ENCODE results near the gene P4HA2. TPM values are rescaled to one million over a fixed set of nuclear protein-coding genes. Genes with fewer than 3 reads are reported as not detected.

P4HA2 gene
- total RNA-seq, 4 donors from 2014 or later, result 32.8 to 48.7 (median 37.6) TPM

GRCh38 chr5:132220491-132220890, 7.2 kb downstream of the P4HA2 start:
- WGBS, 2 donors (ENCODE audit: low coverage in 1 of 2), result 27% methylated on average over 2 of the region's 2 CpGs; no CpG with 5 or more reads in 1 of the 2 donors
- ATAC-seq, result no peak
- peaks cover 11 to 78% (median 35%) of the 10 kb centered on the region in 3 donors for H3K4me1 ChIP-seq

DNA sequence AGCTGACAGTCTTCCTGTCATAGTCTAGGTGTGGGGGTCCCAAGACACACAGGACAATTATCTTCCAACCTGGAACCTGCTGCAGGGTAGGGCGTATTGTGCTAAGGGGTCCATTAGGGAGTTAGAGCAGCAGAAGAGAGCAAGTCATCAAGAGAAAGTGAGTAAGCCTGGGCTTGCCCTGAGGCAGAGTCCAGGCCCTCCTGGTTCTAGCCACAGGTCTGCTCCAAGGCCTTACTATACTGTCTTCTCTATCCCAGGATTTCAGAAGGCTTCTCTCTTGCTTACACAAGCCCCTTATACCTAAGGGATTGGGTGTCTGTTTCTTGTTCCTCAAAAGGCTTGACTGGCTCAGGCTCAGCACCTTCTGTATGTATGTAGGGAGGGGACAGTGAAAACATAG, 7.7 kb downstream of the P4HA2 start:
- no peak for ATAC-seq
- peaks cover 9 to 78% (median 31%) of the 10 kb centered on the region in 3 donors for H3K4me1 ChIP-seq
- TF ChIP-seq EP300 (IDR thresholded peaks at IDR 0.05) (no peak), POLR2AphosphoS5 (IDR thresholded peaks at IDR 0.05) (no peak), POLR2A (IDR thresholded peaks at IDR 0.05) (no peak)
- TF ChIP-seq, protein P1, sequence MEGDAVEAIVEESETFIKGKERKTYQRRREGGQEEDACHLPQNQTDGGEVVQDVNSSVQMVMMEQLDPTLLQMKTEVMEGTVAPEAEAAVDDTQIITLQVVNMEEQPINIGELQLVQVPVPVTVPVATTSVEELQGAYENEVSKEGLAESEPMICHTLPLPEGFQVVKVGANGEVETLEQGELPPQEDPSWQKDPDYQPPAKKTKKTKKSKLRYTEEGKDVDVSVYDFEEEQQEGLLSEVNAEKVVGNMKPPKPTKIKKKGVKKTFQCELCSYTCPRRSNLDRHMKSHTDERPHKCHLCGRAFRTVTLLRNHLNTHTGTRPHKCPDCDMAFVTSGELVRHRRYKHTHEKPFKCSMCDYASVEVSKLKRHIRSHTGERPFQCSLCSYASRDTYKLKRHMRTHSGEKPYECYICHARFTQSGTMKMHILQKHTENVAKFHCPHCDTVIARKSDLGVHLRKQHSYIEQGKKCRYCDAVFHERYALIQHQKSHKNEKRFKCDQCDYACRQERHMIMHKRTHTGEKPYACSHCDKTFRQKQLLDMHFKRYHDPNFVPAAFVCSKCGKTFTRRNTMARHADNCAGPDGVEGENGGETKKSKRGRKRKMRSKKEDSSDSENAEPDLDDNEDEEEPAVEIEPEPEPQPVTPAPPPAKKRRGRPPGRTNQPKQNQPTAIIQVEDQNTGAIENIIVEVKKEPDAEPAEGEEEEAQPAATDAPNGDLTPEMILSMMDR (IDR thresholded peaks at IDR 0.05), result no peak
- H3K4me3 ChIP-seq, result no peak overlapping the region
- no peaks in the 10 kb centered on the region for H3K9me3 ChIP-seq
- peak overlapping the region in 3 of 4 donors; percentile 50 to 93 (median 52) for H3K27ac ChIP-seq
- H3K27me3 ChIP-seq, result no peaks in the 10 kb centered on the region
- peaks cover 0 to 23% of the 10 kb centered on the region in 2 donors for H3K36me3 ChIP-seq
- no CpG with 5 or more reads among the region's 1 CpG for WGBS, 2 donors (ENCODE audit: low coverage in 1 of 2)

More at GRCh38 chr5:132220491-132220890, 7.2 kb downstream of the P4HA2 start:
- no peak overlapping the region for H3K4me3 ChIP-seq
- no peak for TF ChIP-seq POLR2A (IDR thresholded peaks at IDR 0.05)
- TF ChIP-seq EP300 (IDR thresholded peaks at IDR 0.05), result no peak
- no peaks in the 10 kb centered on the region for H3K9me3 ChIP-seq
- H3K27ac ChIP-seq, result peak overlapping the region in 3 of 4 donors; percentile 50 to 93 (median 52)
- peaks cover 0 to 23% of the 10 kb centered on the region in 2 donors for H3K36me3 ChIP-seq
- H3K27me3 ChIP-seq, result no peaks in the 10 kb centered on the region

DNA sequence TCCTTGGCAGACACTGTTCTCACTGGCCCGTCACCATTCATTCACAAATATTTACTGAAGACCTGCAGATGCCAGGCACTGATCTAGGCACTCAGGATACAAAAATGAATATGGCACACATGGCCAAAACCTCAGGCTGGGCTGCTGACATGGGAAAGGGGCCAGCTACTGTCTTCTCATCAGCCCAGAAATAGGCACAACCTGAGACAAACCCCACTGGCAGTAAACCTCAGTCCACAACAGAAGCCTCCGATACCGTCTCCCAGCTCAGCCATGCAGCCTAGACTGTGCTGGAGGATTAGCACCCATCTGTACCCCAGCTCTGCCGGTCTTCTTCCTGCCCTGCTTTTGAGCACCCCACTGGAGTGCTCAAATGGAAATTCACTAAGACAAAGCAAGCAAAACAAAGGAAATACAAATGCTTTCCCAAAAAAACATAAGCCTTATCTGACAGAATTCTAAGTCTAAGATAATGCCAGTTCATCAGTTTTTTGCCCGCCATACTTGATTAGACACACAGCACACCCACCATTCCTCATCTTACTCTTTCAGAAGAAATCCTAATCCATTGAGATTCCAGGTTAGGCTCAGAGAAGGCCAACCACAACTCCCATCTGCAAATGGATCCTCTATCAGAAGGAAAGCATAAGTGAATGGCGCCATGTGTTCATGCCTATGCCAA, 8.2 kb downstream of the P4HA2 start:
- no peak for ATAC-seq
- H3K4me1 ChIP-seq, result peaks cover 9 to 78% (median 31%) of the 10 kb centered on the region in 3 donors

GRCh38 chr5:132218321-132218720, 9.3 kb downstream of the P4HA2 start:
- Histone ChIP-seq H3K27ac (peak overlapping the region in 2 of 4 donors; percentile 22 to 93), H3K27me3 (no peaks in the 10 kb centered on the region), H3K4me3 (no peak overlapping the region), H3K36me3 (peaks cover 0 to 30% of the 10 kb centered on the region in 2 donors), H3K9me3 (no peaks in the 10 kb centered on the region), H3K4me1 (peaks cover 6 to 73% (median 21%) of the 10 kb centered on the region in 3 donors)
- ATAC-seq, result no peak
- no peak for TF ChIP-seq POLR2A (IDR thresholded peaks at IDR 0.05)
- TF ChIP-seq, protein P1 (IDR thresholded peaks at IDR 0.05), result no peak
- TF ChIP-seq POLR2AphosphoS5 (IDR thresholded peaks at IDR 0.05), result no peak
- WGBS, 2 donors (ENCODE audit: low coverage in 1 of 2), result 48 to 82% methylated on average over 4 of the region's 4 CpGs

More for the DNA sequence above, 8.2 kb downstream of the P4HA2 start:
- H3K4me3 ChIP-seq, result no peak overlapping the region
- H3K27me3 ChIP-seq, result no peaks in the 10 kb centered on the region
- TF ChIP-seq POLR2AphosphoS5 (IDR thresholded peaks at IDR 0.05) (no peak), EP300 (IDR thresholded peaks at IDR 0.05) (no peak), POLR2A (IDR thresholded peaks at IDR 0.05) (no peak)
- TF ChIP-seq, protein P1 (IDR thresholded peaks at IDR 0.05), result no peak
- peaks cover 0 to 23% of the 10 kb centered on the region in 2 donors for H3K36me3 ChIP-seq
- H3K27ac ChIP-seq, result peak overlapping the region in 2 of 4 donors; percentile 52 to 93
- H3K9me3 ChIP-seq, result no peaks in the 10 kb centered on the region
- WGBS, 2 donors (ENCODE audit: low coverage in 1 of 2), result 94 to 100% methylated on average over 1 to 5 of the region's 6 CpGs

- peak; percentile 99 for ATAC-seq
- H3K27ac ChIP-seq, result peak overlapping the region; percentile 73 to 90 (median 88)
- H3K27me3 ChIP-seq, result no peaks in the 10 kb centered on the region
- no peaks in the 10 kb centered on the region for H3K9me3 ChIP-seq
- peaks cover 0 to 59% of the 10 kb centered on the region in 2 donors for H3K36me3 ChIP-seq
- WGBS, 2 donors (ENCODE audit: low coverage in 1 of 2), result no CpG with 5 or more reads among the region's 5 CpGs
- peaks cover 2 to 43% (median 6%) of the 10 kb centered on the region in 3 donors for H3K4me1 ChIP-seq
- TF ChIP-seq, protein P1 (IDR thresholded peaks at IDR 0.05), result peak in 1 of 4 experiments; percentile 4
- TF ChIP-seq EP300 (IDR thresholded peaks at IDR 0.05) (no peak), POLR2AphosphoS5 (IDR thresholded peaks at IDR 0.05) (peak; percentile 93), POLR2A (IDR thresholded peaks at IDR 0.05) (no peak)
- no peak overlapping the region for H3K4me3 ChIP-seq
Measured at GRCh38 chr5:132215329-132215728, 12.3 kb downstream of the P4HA2 start.
